ACC112 (cell line): ENCODE measurements around the gene SMARCA4.
A peak's percentile ranks its signal among the peaks of the same experiment; 100 is the strongest.
"Not testable (repeated sequence)": the region's sequence is repeated elsewhere in the genome, so short reads cannot be mapped to it uniquely, and the experiment has no call there.

Experiments used
- H2AFZ ChIP-seq: fragments of 200-600 bp; sonication (generic); one replicate; pipeline ENCODE4 v1.6.0; 2017; ENCODE audit warnings: antibody characterized with exemption, low read length; ENCODE audit not compliant: unreplicated experiment
- H3K27ac ChIP-seq: fragments of 200-600 bp; sonication (generic); 2 replicates; pipeline ENCODE4 v1.5.1; 2014; ENCODE audit warnings: low read depth, mild to moderate bottlenecking, antibody characterized with exemption, low read length, moderate library complexity
- H3K27me3 ChIP-seq: fragments of 200-600 bp; sonication (generic); 2 replicates; pipeline ENCODE4 v1.6.1; 2014; ENCODE audit warnings: mild to moderate bottlenecking, antibody characterized with exemption, low read length, moderate library complexity, mixed read lengths; ENCODE audit not compliant: insufficient read depth
- H3K36me3 ChIP-seq: fragments of 200-600 bp; sonication (generic); 2 replicates; pipeline ENCODE4 v1.6.1; 2016; ENCODE audit warnings: mild to moderate bottlenecking, antibody characterized with exemption, low read length, moderate library complexity, mixed read lengths; ENCODE audit not compliant: insufficient read depth
- H3K4me1 ChIP-seq: fragments of 200-600 bp; sonication (generic); one replicate; pipeline ENCODE4 v1.6.1; 2016; ENCODE audit warnings: low read length, mixed read lengths; ENCODE audit not compliant: insufficient read depth, unreplicated experiment, control insufficient read depth
- H3K4me3 ChIP-seq: fragments of 200-600 bp; sonication (generic); 2 replicates; pipeline ENCODE4 v1.5.1; 2014; ENCODE audit warnings: mild to moderate bottlenecking, low read depth, low read length
- H3K79me2 ChIP-seq: fragments of 200-600 bp; sonication (generic); one replicate; pipeline ENCODE4 v1.6.0; 2016; ENCODE audit warnings: low read length; ENCODE audit not compliant: control insufficient read depth, unreplicated experiment, insufficient read depth

The SMARCA4 gene

DNA sequence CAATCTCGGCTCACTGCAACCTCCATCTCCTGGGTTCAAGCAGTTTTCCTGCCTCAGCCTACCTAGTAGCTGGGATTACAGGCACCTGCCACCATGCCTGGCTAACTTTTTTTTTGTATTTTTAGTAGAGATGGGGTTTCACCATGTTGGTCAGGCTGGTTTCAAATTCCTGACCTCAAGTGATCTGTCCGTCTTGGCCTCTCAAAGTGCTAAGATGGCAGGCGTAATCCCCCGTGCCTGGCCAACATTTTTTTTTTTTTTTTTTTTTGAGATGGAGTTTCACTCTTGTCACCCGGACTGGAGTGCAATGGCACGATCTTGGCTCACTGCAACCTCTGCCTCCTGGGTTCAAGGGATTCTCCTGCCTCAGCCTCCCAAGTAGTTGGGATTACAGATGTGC is 31.3 kb downstream of the SMARCA4 start:
- H3K4me3 ChIP-seq, H3K79me2 ChIP-seq, H3K4me1 ChIP-seq, H2AFZ ChIP-seq, H3K27me3 ChIP-seq, H3K27ac ChIP-seq: not testable (repeated sequence)
- peaks cover 13% of the 10 kb centered on the region; the same call in 1 of the 2 replicates for H3K36me3 ChIP-seq

DNA sequence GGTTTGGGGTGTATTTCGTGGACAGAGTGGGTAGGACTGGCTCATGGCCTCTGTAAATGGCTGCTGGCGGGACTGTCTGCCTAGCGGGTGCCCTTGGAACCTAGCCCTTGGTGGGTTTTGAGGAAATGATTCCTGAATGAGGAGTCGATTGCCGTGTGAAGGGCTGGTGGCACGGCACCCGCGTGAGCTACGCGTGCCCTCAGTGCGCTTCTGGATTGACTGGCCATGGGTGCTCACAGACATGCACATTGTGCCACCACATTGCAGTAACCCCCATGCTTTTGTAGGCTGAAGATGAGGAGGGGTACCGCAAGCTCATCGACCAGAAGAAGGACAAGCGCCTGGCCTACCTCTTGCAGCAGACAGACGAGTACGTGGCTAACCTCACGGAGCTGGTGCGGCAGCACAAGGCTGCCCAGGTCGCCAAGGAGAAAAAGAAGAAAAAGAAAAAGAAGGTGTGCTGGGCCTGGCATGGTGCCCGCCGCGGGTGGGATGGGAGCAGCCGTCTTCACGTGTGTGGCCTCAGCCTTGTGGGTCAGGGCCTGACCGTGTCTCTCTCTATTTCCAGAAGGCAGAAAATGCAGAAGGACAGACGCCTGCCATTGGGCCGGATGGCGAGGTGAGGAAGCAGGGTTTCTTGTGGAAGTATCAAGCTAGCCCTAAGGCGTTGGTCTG is 35.2 kb downstream of the SMARCA4 start:
- peaks cover 17% of the 10 kb centered on the region; the same call in 1 of the 2 replicates for H3K36me3 ChIP-seq
- no peak overlapping the region for H3K4me3 ChIP-seq
- H3K27me3 ChIP-seq = no peaks in the 10 kb centered on the region
- no peak overlapping the region for H3K27ac ChIP-seq
- no peak overlapping the region for H2AFZ ChIP-seq
- H3K79me2 ChIP-seq = no peaks in the 10 kb centered on the region
- H3K4me1 ChIP-seq = peaks cover 11% of the 10 kb centered on the region

DNA sequence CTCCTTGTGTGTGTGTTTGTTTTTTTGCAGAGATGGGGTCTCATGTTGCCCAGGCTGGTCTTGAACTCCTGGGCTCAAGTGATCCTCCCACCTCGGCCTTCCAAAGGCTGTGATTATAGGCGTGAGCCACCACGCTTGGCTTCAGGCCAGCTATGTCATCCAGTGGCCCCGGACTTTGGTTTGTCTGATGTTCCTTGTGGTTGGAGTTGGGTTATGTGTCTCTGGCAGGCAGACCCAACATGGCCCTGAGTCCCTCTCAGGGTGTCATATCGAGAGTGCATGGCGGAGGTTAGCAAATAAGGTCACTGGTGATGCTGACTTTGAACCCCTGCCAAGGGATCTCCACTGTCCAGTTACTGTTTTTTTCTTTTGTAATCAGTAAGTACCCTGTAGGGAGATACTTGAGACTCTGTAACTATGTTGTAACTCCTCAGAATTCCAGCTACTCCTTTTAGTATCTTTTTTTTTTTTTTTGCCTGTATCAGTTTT is 37.3 kb downstream of the SMARCA4 start:
- Histone ChIP-seq H3K4me1 (peaks cover 11% of the 10 kb centered on the region), H3K27me3 (no peaks in the 10 kb centered on the region), H3K79me2 (no peaks in the 10 kb centered on the region), H3K27ac (0 out of 2 replicates have a peak overlapping the region, but pooled peaks have one; percentile 2), H3K4me3 (no peak overlapping the region), H3K36me3 (peaks cover 12% of the 10 kb centered on the region; the same call in 1 of the 2 replicates), H2AFZ (no peak overlapping the region)

- H3K4me3 ChIP-seq = no peak overlapping the region
- no peaks in the 10 kb centered on the region for H3K27me3 ChIP-seq
- peaks cover 11% of the 10 kb centered on the region for H3K4me1 ChIP-seq
- no peak overlapping the region for H2AFZ ChIP-seq
- 0 out of 2 replicates have a peak overlapping the region, but pooled peaks have one; percentile 2 for H3K27ac ChIP-seq
- H3K36me3 ChIP-seq = peaks cover 12% of the 10 kb centered on the region; the same call in 1 of the 2 replicates
- no peaks in the 10 kb centered on the region for H3K79me2 ChIP-seq
Observed at GRCh38 chr19:10998666-10999065, 37.8 kb downstream of the SMARCA4 start.

DNA sequence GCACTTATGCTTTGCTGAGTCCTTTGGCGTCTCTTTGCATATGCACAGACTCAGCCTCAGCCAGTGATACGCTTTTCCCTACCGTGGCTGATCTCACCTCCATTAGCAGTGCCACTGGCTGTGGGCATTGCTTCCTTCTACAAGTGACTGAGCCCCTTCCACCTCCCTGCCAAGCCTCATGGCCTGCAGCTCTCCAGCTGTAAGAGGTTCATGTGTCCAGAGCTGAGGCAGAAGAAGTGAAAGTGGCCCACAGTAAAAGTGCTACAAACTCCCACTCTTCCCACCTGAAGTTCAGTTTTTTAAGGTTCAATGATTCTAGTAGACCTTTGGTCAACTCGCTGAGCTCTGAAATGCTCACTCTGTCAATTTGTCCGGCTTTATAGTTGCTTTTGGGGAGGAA is 44.7 kb downstream of the SMARCA4 start:
- no peaks in the 10 kb centered on the region for H3K36me3 ChIP-seq
- no peaks in the 10 kb centered on the region for H3K79me2 ChIP-seq
- H3K4me1 ChIP-seq = no peaks in the 10 kb centered on the region
- no peak overlapping the region for H3K27ac ChIP-seq
- H2AFZ ChIP-seq = no peak overlapping the region
- no peak overlapping the region for H3K4me3 ChIP-seq
- no peaks in the 10 kb centered on the region for H3K27me3 ChIP-seq

GRCh38 chr19:11007385-11007784 is 46.6 kb downstream of the SMARCA4 start:
- no peaks in the 10 kb centered on the region for H3K27me3 ChIP-seq
- no peaks in the 10 kb centered on the region for H3K4me1 ChIP-seq
- H3K36me3 ChIP-seq = no peaks in the 10 kb centered on the region
- H2AFZ ChIP-seq = no peak overlapping the region
- no peak overlapping the region for H3K4me3 ChIP-seq
- H3K27ac ChIP-seq = no peak overlapping the region
- no peaks in the 10 kb centered on the region for H3K79me2 ChIP-seq

DNA sequence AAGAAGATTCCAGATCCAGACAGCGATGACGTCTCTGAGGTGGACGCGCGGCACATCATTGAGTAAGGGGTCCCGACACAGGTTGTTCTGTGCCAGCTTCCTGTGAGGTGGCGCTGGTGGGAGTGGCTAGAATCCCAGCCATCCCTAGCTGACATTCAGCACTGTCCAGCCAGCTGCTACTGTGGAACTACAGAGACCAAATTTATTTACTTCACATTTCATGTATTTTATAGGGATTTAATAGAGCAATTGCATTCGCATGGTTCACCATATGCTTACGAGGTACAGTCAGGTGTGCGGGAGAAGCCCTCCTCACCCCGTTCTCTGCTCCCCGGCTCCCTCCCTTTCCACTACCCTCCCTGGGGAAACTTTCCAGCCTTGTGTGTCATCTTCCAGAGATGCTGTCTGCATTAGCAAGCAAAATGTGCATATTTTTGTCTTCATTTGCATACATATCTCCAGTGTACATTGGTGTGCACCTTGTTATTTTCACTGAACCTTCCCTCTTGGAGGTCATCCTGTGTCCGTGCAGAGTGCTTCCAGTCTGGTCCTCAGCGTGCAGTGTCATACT is 47.2 kb downstream of the SMARCA4 start:
- Histone ChIP-seq H3K79me2 (no peaks in the 10 kb centered on the region), H3K27me3 (no peaks in the 10 kb centered on the region), H3K36me3 (no peaks in the 10 kb centered on the region), H3K4me1 (no peaks in the 10 kb centered on the region), H3K27ac (no peak overlapping the region), H3K4me3 (no peak overlapping the region), H2AFZ (no peak overlapping the region)

DNA sequence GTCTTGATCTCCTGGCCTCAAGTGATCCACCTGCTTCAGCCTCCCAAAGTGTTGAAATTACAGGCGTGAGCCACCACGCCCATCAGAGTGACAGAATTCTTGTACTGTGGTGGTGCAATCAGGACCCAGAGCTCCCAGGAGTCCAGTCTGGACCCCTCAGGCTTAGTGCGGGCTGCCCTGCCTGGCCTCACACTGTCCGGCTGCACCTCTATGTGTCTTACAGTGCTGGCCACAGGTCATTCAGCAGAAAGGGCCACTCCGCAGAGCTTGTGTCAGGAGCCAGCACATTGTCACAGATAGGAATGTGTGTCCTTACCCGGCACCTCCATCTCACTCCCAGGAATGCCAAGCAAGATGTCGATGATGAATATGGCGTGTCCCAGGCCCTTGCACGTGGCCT is 49.2 kb downstream of the SMARCA4 start:
- H2AFZ ChIP-seq = no peak overlapping the region
- no peak overlapping the region for H3K27ac ChIP-seq
- no peaks in the 10 kb centered on the region for H3K4me1 ChIP-seq
- no peaks in the 10 kb centered on the region for H3K36me3 ChIP-seq
- no peaks in the 10 kb centered on the region for H3K79me2 ChIP-seq
- H3K4me3 ChIP-seq = no peak overlapping the region
- no peaks in the 10 kb centered on the region for H3K27me3 ChIP-seq

DNA sequence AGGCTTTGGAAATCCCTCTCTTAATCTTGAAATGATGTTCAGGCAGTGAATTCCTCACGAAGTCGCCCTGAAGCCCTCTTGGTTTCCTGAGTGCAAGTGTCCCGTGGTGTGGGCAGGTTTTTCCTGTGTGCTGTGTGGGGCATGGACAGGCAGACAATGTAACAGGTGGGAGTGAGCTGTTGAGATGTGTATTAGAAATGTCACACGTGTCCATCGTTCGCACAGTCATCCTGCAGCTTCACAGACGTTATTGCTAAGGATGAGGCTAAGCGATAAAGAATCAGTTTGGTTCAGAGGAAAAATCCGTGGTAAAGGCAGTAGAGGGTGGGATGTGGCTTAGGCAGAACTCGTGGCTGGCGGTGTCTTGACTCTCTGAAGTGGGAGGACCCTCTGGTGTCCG is 51.7 kb downstream of the SMARCA4 start:
- Histone ChIP-seq H3K27ac (no peak overlapping the region), H3K79me2 (no peaks in the 10 kb centered on the region), H3K36me3 (no peaks in the 10 kb centered on the region; the same call in 1 of the 2 replicates), H3K27me3 (no peaks in the 10 kb centered on the region), H2AFZ (no peak overlapping the region), H3K4me1 (peaks cover 2% of the 10 kb centered on the region), H3K4me3 (no peak overlapping the region)

DNA sequence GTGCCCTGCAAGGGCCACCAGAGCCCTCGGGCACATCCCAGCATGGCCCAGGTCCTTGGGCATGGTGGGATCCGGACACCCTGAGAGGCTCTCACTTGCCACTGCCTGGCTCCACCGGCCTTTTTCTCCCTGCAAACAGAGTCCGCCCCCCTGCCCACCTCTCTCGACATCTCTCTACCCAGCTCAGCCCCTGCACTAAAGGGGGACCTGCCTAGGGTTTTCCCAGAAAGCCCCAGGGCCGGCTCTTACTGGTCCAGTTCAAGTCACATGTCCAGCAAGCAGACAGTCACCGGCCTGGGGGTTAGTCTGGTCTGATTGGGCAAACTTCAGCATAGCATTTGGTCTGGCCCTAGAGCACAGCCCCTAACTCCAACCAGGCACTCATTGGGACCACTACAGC is 52.9 kb downstream of the SMARCA4 start:
- Histone ChIP-seq H3K4me3 (no peak overlapping the region), H3K27ac (no peak overlapping the region), H2AFZ (no peak overlapping the region), H3K79me2 (no peaks in the 10 kb centered on the region), H3K36me3 (no peaks in the 10 kb centered on the region; the same call in 1 of the 2 replicates), H3K27me3 (no peaks in the 10 kb centered on the region), H3K4me1 (peaks cover 14% of the 10 kb centered on the region)

DNA sequence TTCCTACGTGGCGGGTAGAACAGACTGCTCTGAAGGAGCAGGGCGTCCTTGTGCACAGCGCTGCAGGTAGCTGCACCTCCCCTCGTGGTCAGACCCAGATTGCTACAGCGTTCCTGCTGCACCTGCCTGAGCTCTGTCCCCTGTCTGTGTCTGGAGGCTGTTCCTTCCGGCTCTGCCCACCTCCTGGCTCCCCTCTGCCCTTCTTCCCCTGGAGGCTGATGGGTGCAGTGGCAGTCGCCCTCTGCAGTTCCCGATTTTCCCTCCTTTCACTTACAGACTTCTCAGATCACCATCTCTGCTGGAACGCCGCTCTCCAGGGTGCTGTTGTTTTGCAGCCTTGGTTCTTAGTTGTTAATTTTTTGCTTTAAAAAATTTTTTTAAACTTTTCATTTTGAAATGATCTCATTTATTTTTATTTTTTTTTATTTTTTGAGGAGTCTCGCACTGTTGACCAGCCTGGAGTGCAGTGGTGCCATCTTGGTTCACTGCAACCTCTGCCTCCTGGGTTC is 53.6 kb downstream of the SMARCA4 start:
- Histone ChIP-seq H2AFZ (no peak overlapping the region), H3K27ac (no peak overlapping the region), H3K4me3 (no peak overlapping the region), H3K27me3 (no peaks in the 10 kb centered on the region), H3K4me1 (peaks cover 14% of the 10 kb centered on the region), H3K79me2 (no peaks in the 10 kb centered on the region), H3K36me3 (no peaks in the 10 kb centered on the region; the same call in 1 of the 2 replicates)
